Immature natural killer cell (primary cell): Measurements from ENCODE around the gene GFPT2. TPM values are rescaled to one million over a fixed set of nuclear protein-coding genes. Genes with fewer than 3 reads are reported as not detected.

ENCODE experiments used
- DNase-seq, 3 donors: peaks; one replicate each; pipeline ENCODE4 v3.0.0; 2022; ENCODE audit warnings: mixed read lengths in 1 of 3
- H3K27ac Mint-ChIP-seq, 6 donors: one replicate each; pipeline ENCODE4 v1.8.0; 2020; ENCODE audit warnings: mixed read lengths in 6 of 6, mild to moderate bottlenecking in 5 of 6, inconsistent platforms in 4 of 6, moderate library complexity in 3 of 6
- H3K27me3 Mint-ChIP-seq, 3 donors: one replicate each; pipeline ENCODE4 v1.8.0; 2020 to 2021; ENCODE audit warnings: low read depth in 3 of 3, mild to moderate bottlenecking in 3 of 3, mixed read lengths in 3 of 3, moderate library complexity in 3 of 3, inconsistent platforms in 1 of 3
- H3K36me3 Mint-ChIP-seq, 3 donors: one replicate each; pipeline ENCODE4 v1.8.0; 2020; ENCODE audit warnings: mixed read lengths in 3 of 3, inconsistent platforms in 2 of 3, mild to moderate bottlenecking in 2 of 3
- H3K4me1 Mint-ChIP-seq, 2 donors: one replicate each; pipeline ENCODE4 v1.8.0; 2020; ENCODE audit warnings: inconsistent platforms in 2 of 2, mild to moderate bottlenecking in 2 of 2, mixed read lengths in 2 of 2, moderate library complexity in 1 of 2
- H3K4me3 Mint-ChIP-seq, 5 donors: one replicate each; pipeline ENCODE4 v1.8.0; 2020; ENCODE audit warnings: mild to moderate bottlenecking in 5 of 5, mixed read lengths in 5 of 5, inconsistent platforms in 3 of 5, moderate library complexity in 3 of 5
- H3K9me3 Mint-ChIP-seq, 6 donors: one replicate each; pipeline ENCODE4 v1.8.0; 2020; ENCODE audit warnings: mild to moderate bottlenecking in 6 of 6, mixed read lengths in 6 of 6, inconsistent platforms in 4 of 6, moderate library complexity in 3 of 6
- polyA plus RNA-seq, 3 donors: library from polyadenylated mRNA; unstranded; fragments of 300-500 nt; fragmentation: Illumina TruSeq; gene quantifications; one replicate each; pipeline ENCODE4 v1.2.3, GENCODE V29; 2021

The GFPT2 gene
- polyA plus RNA-seq, 3 donors from 2014 or later: not detected

GRCh38 chr5:180330270-180330648 is 22.9 kb downstream of the GFPT2 start:
- Mint-ChIP-seq H3K4me1 (no peaks in the 10 kb centered on the region), H3K27me3 (peaks cover 7 to 15% (median 10%) of the 10 kb centered on the region in 3 donors), H3K4me3 (no peak overlapping the region), H3K9me3 (no peaks in the 10 kb centered on the region), H3K27ac (no peak overlapping the region), H3K36me3 (no peaks in the 10 kb centered on the region)
- DNase-seq: no peak

GRCh38 chr5:180329606-180330269 is 23.4 kb downstream of the GFPT2 start:
- Mint-ChIP-seq H3K27me3 (peaks cover 7 to 15% (median 9%) of the 10 kb centered on the region in 3 donors), H3K4me1 (no peaks in the 10 kb centered on the region), H3K27ac (no peak overlapping the region), H3K4me3 (no peak overlapping the region), H3K9me3 (no peaks in the 10 kb centered on the region), H3K36me3 (no peaks in the 10 kb centered on the region)
- DNase-seq: no peak

GRCh38 chr5:180329138-180329435 is 24.0 kb downstream of the GFPT2 start:
- no peak overlapping the region for H3K27ac Mint-ChIP-seq
- no peaks in the 10 kb centered on the region for H3K36me3 Mint-ChIP-seq
- H3K27me3 Mint-ChIP-seq: peaks cover 7 to 13% (median 7%) of the 10 kb centered on the region in 3 donors
- no peaks in the 10 kb centered on the region for H3K9me3 Mint-ChIP-seq
- H3K4me1 Mint-ChIP-seq: no peaks in the 10 kb centered on the region
- no peak for DNase-seq
- no peak overlapping the region for H3K4me3 Mint-ChIP-seq

GRCh38 chr5:180328296-180329137 is 24.6 kb downstream of the GFPT2 start:
- no peaks in the 10 kb centered on the region for H3K4me1 Mint-ChIP-seq
- H3K27me3 Mint-ChIP-seq: peaks cover 6 to 9% (median 7%) of the 10 kb centered on the region in 3 donors
- H3K4me3 Mint-ChIP-seq: no peak overlapping the region
- peak; percentile 63 to 79 (median 66) for DNase-seq
- no peaks in the 10 kb centered on the region for H3K36me3 Mint-ChIP-seq
- no peak overlapping the region for H3K27ac Mint-ChIP-seq
- H3K9me3 Mint-ChIP-seq: no peaks in the 10 kb centered on the region

- no peaks in the 10 kb centered on the region for H3K36me3 Mint-ChIP-seq
Measured at GRCh38 chr5:180326989-180327565, 26.1 kb downstream of the GFPT2 start.

GRCh38 chr5:180324601-180324950 is 28.6 kb downstream of the GFPT2 start:
- H3K9me3 Mint-ChIP-seq: no peaks in the 10 kb centered on the region
- no peak overlapping the region for H3K27ac Mint-ChIP-seq
- H3K36me3 Mint-ChIP-seq: no peaks in the 10 kb centered on the region

More at GRCh38 chr5:180326989-180327565, 26.1 kb downstream of the GFPT2 start:
- Mint-ChIP-seq H3K27me3 (peaks cover 2 to 8% (median 7%) of the 10 kb centered on the region in 3 donors), H3K9me3 (no peaks in the 10 kb centered on the region), H3K4me3 (no peak overlapping the region), H3K4me1 (no peaks in the 10 kb centered on the region), H3K27ac (no peak overlapping the region)
- DNase-seq: no peak

GRCh38 chr5:180323941-180324600 is 29.1 kb downstream of the GFPT2 start:
- Mint-ChIP-seq H3K9me3 (no peaks in the 10 kb centered on the region), H3K36me3 (no peaks in the 10 kb centered on the region), H3K4me3 (no peak overlapping the region), H3K27me3 (peaks cover 2 to 4% (median 4%) of the 10 kb centered on the region in 3 donors), H3K27ac (peak overlapping the region in 1 of 6 donors; percentile 2), H3K4me1 (no peaks in the 10 kb centered on the region)
- no peak for DNase-seq

More at GRCh38 chr5:180324601-180324950, 28.6 kb downstream of the GFPT2 start:
- H3K4me3 Mint-ChIP-seq: no peak overlapping the region
- H3K4me1 Mint-ChIP-seq: no peaks in the 10 kb centered on the region
- no peak for DNase-seq
- peaks cover 2 to 4% (median 3%) of the 10 kb centered on the region in 3 donors for H3K27me3 Mint-ChIP-seq

GRCh38 chr5:180323160-180323559 is 30.0 kb downstream of the GFPT2 start:
- no peak overlapping the region for H3K4me3 Mint-ChIP-seq
- H3K36me3 Mint-ChIP-seq: no peaks in the 10 kb centered on the region
- H3K4me1 Mint-ChIP-seq: no peaks in the 10 kb centered on the region
- no peaks in the 10 kb centered on the region for H3K9me3 Mint-ChIP-seq
- no peak for DNase-seq
- peaks cover 2 to 5% (median 4%) of the 10 kb centered on the region in 3 donors for H3K27me3 Mint-ChIP-seq
- H3K27ac Mint-ChIP-seq: no peak overlapping the region

- no peaks in the 10 kb centered on the region for H3K36me3 Mint-ChIP-seq
- H3K4me3 Mint-ChIP-seq: no peak overlapping the region
Measured at GRCh38 chr5:180318456-180319089, 34.6 kb downstream of the GFPT2 start.

GRCh38 chr5:180316586-180316985 is 36.5 kb downstream of the GFPT2 start:
- Mint-ChIP-seq H3K4me3 (no peak overlapping the region), H3K27ac (no peak overlapping the region), H3K9me3 (no peaks in the 10 kb centered on the region), H3K4me1 (no peaks in the 10 kb centered on the region), H3K27me3 (peaks cover 3 to 10% (median 6%) of the 10 kb centered on the region in 3 donors), H3K36me3 (no peaks in the 10 kb centered on the region)
- no peak for DNase-seq

More at GRCh38 chr5:180318456-180319089, 34.6 kb downstream of the GFPT2 start:
- DNase-seq: no peak
- H3K4me1 Mint-ChIP-seq: no peaks in the 10 kb centered on the region
- H3K9me3 Mint-ChIP-seq: no peaks in the 10 kb centered on the region
- peaks cover 5 to 10% (median 5%) of the 10 kb centered on the region in 3 donors for H3K27me3 Mint-ChIP-seq
- no peak overlapping the region for H3K27ac Mint-ChIP-seq

GRCh38 chr5:180315762-180316212 is 37.3 kb downstream of the GFPT2 start:
- peak overlapping the region in 1 of 6 donors; percentile 6 for H3K27ac Mint-ChIP-seq
- H3K27me3 Mint-ChIP-seq: peaks cover 4 to 10% (median 10%) of the 10 kb centered on the region in 3 donors
- H3K4me3 Mint-ChIP-seq: no peak overlapping the region
- H3K9me3 Mint-ChIP-seq: no peaks in the 10 kb centered on the region
- H3K36me3 Mint-ChIP-seq: no peaks in the 10 kb centered on the region
- no peaks in the 10 kb centered on the region for H3K4me1 Mint-ChIP-seq
- peak; percentile 60 to 69 (median 64) for DNase-seq

- peak; percentile 17 to 83 (median 40) for DNase-seq
- no peaks in the 10 kb centered on the region for H3K36me3 Mint-ChIP-seq
- H3K4me3 Mint-ChIP-seq: peak overlapping the region in 2 of 5 donors; percentile 70 to 73
- no peaks in the 10 kb centered on the region for H3K9me3 Mint-ChIP-seq
- peak overlapping the region in 2 of 6 donors; percentile 50 to 86 for H3K27ac Mint-ChIP-seq
- H3K4me1 Mint-ChIP-seq: no peaks in the 10 kb centered on the region
- peaks cover 2 to 10% (median 10%) of the 10 kb centered on the region in 3 donors for H3K27me3 Mint-ChIP-seq
Measured at GRCh38 chr5:180313677-180314505, 39.2 kb downstream of the GFPT2 start.

GRCh38 chr5:180311216-180311615 is 41.9 kb downstream of the GFPT2 start:
- Mint-ChIP-seq H3K4me1 (no peaks in the 10 kb centered on the region), H3K27me3 (peaks cover 2 to 11% (median 4%) of the 10 kb centered on the region in 3 donors), H3K27ac (no peak overlapping the region), H3K4me3 (no peak overlapping the region), H3K9me3 (no peaks in the 10 kb centered on the region), H3K36me3 (no peaks in the 10 kb centered on the region)
- no peak for DNase-seq
